HepG2 (cell line): ENCODE results near the gene HIVEP2. TPM values are rescaled to one million over a fixed set of nuclear protein-coding genes. Genes with fewer than 3 reads are reported as not detected.

Experiments
- ARHGAP35 ChIP-seq: sonication (generic); formaldehyde crosslinking; IDR thresholded peaks from 2 replicates; pipeline ENCODE4 v1.9.0; 2022; ENCODE audit warnings: mild to moderate bottlenecking, inconsistent platforms, moderate library complexity, missing genetic modification reagents, borderline replicate concordance
- CBX5 ChIP-seq: sonication (generic); formaldehyde crosslinking; IDR thresholded peaks from 2 replicates; pipeline ENCODE4 v1.4.0; 2020; ENCODE audit warnings: missing genetic modification reagents, borderline replicate concordance
- CEBPG ChIP-seq: IDR thresholded peaks from 2 replicates; pipeline ENCODE4 v1.6.1; 2016
- EZH2 ChIP-seq: conservative IDR thresholded peaks from 2 replicates; pipeline ENCODE4 v1.6.1; 2012; ENCODE audit warnings: mild to moderate bottlenecking, low read depth, low read length, moderate library complexity
- FOXA3 ChIP-seq: IDR thresholded peaks from 2 replicates; pipeline ENCODE4 v1.6.1; 2016; ENCODE audit warnings: missing genetic modification reagents, missing compliant biosample characterization
- HMGA1 ChIP-seq: sonication (generic); formaldehyde crosslinking; conservative IDR thresholded peaks from 2 replicates; pipeline ENCODE4 v1.4.0; 2020; ENCODE audit warnings: missing genetic modification reagents
- HOMEZ ChIP-seq: IDR thresholded peaks from 2 replicates; pipeline ENCODE4 v1.6.1; 2016; ENCODE audit warnings: low read depth
- HOXA9 ChIP-seq: sonication (generic); formaldehyde crosslinking; IDR thresholded peaks from 2 replicates; pipeline ENCODE4 v1.8.1; 2022; ENCODE audit warnings: missing genetic modification reagents, mild to moderate bottlenecking, moderate library complexity, borderline replicate concordance
- MED13 ChIP-seq: sonication (generic); formaldehyde crosslinking; IDR thresholded peaks from 2 replicates; pipeline ENCODE4 v1.5.0; 2020; ENCODE audit warnings: missing genetic modification reagents
- MXD4 ChIP-seq: IDR thresholded peaks from 2 replicates; pipeline ENCODE4 v1.6.1; 2016; ENCODE audit warnings: mild to moderate bottlenecking, missing biosample characterization, missing genetic modification reagents
- NAIF1 ChIP-seq: sonication (generic); formaldehyde crosslinking; IDR thresholded peaks from 2 replicates; pipeline ENCODE4 v1.5.0; 2020; ENCODE audit warnings: mild to moderate bottlenecking, missing genetic modification reagents, borderline replicate concordance
- NCOR1 ChIP-seq: fragments of 200-600 bp; sonication (generic); IDR thresholded peaks from 2 replicates; pipeline ENCODE4 v1.7.0; 2017; ENCODE audit warnings: antibody characterized with exemption, low read length, borderline replicate concordance
- PHB2 ChIP-seq: fragments of 450-650 bp; IDR thresholded peaks from 2 replicates; pipeline ENCODE4 v1.6.1; 2018; ENCODE audit not compliant: partially characterized antibody
- PRPF4 ChIP-seq: fragments of 200-400 bp; formaldehyde crosslinking; IDR thresholded peaks from 2 replicates; pipeline ENCODE4 v1.6.1; 2016; ENCODE audit warnings: low read length, low read depth; ENCODE audit not compliant: poor library complexity, severe bottlenecking
- RFXAP ChIP-seq: sonication (generic); formaldehyde crosslinking; IDR thresholded peaks from 2 replicates; pipeline ENCODE4 v1.4.0; 2020; ENCODE audit warnings: missing genetic modification reagents, borderline replicate concordance
- SALL1 ChIP-seq: sonication (generic); formaldehyde crosslinking; IDR thresholded peaks from 2 replicates; pipeline ENCODE4 v1.8.0; 2022; ENCODE audit warnings: mild to moderate bottlenecking, missing genetic modification reagents
- SMC3 ChIP-seq: IDR thresholded peaks from 2 replicates; pipeline ENCODE4 v1.6.1; 2011; ENCODE audit warnings: low read length, improper control_type of control experiment
- SOX6 ChIP-seq, 2 experiments: fragments of 450-650 bp in 1 of 2; sonication (generic) in 1 of 2; formaldehyde crosslinking in 1 of 2; IDR thresholded peaks; 2 replicates each; pipeline versions ENCODE4 v1.4.0 to v1.6.1; 2017 to 2020; ENCODE audit warnings: antibody characterized with exemption in 1 of 2, mild to moderate bottlenecking in 1 of 2, missing genetic modification reagents in 1 of 2
- SP5 ChIP-seq: IDR thresholded peaks from 2 replicates; pipeline ENCODE4 v1.6.1; 2016; ENCODE audit warnings: low read depth, borderline replicate concordance
- TRIM24 ChIP-seq: sonication (generic); formaldehyde crosslinking; IDR thresholded peaks from 2 replicates; pipeline ENCODE4 v1.8.0; 2022; ENCODE audit warnings: mild to moderate bottlenecking, missing genetic modification reagents
- ZBTB21 ChIP-seq: sonication (generic); formaldehyde crosslinking; IDR thresholded peaks from 2 replicates; pipeline ENCODE4 v1.4.0; 2020; ENCODE audit warnings: missing genetic modification reagents
- ZMAT3 ChIP-seq: sonication (generic); formaldehyde crosslinking; conservative IDR thresholded peaks from 2 replicates; pipeline ENCODE4 v1.7.0; 2021; ENCODE audit warnings: missing genetic modification reagents
- ZNF589 ChIP-seq: sonication (generic); formaldehyde crosslinking; conservative IDR thresholded peaks from 2 replicates; pipeline ENCODE4 v1.8.0; 2022; ENCODE audit warnings: mild to moderate bottlenecking, moderate library complexity, missing genetic modification reagents
- ZNF773 ChIP-seq: sonication (generic); formaldehyde crosslinking; IDR thresholded peaks from 2 replicates; pipeline ENCODE4 v1.4.0; 2020; ENCODE audit warnings: missing genetic modification reagents, borderline replicate concordance
- polyA plus RNA-seq, 8 experiments: library from polyadenylated mRNA; depleted of rRNA in 3 of 8; stranded (reverse) in 7 of 8; unstranded in 1 of 8; fragments of >200 nt; fragmentation: Illumina TruSeq in 4 of 8; extraction: Trizol in 4 of 8; gene quantifications; 2 replicates each; pipeline versions ENCODE4 v1.2.1 to v1.2.3, GENCODE V29; 2011 to 2016; ENCODE audit warnings: low read depth in 4 of 8, missing spikeins in 1 of 8, mixed read lengths in 1 of 8; ENCODE audit not compliant: insufficient read depth in 1 of 8
- total RNA-seq, 5 experiments: library from RNA; depleted of rRNA; stranded (reverse); fragments of >200 nt; fragmentation: Illumina TruSeq; extraction: Trizol; gene quantifications; 2 replicates each; pipeline ENCODE4 v1.2.3, GENCODE V29; 2016; ENCODE audit warnings: low read depth in 1 of 5
- TF ChIP-seq, protein P1 (sequence below): sonication (generic); formaldehyde crosslinking; IDR thresholded peaks from 2 replicates; pipeline ENCODE4 v1.8.0; 2022; ENCODE audit warnings: mild to moderate bottlenecking, missing genetic modification reagents

HIVEP2 gene
- total and polyA plus RNA-seq, 2 of the 13 experiments (the other 11 are each of a cell fraction or from before 2014, with no cell fraction given): 3.4 to 12.9 TPM

- TF ChIP-seq ZNF773 (CRISPR knock-in tag) (no peak), ZBTB21 (CRISPR knock-in tag) (no peak), HMGA1 (CRISPR knock-in tag) (no peak), RFXAP (no peak), ARHGAP35 (CRISPR knock-in tag) (no peak), NAIF1 (CRISPR knock-in tag) (no peak), TRIM24 (CRISPR knock-in tag) (no peak), SP5 (CRISPR knock-in tag) (no peak), EZH2 (no peak), MXD4 (CRISPR knock-in tag) (no peak), SOX6 (IDR thresholded peaks at IDR 0.05) (no peak), SOX6 (CRISPR knock-in tag; IDR thresholded peaks at IDR 0.05) (peak; percentile 28; the same call in 1 of the 2 replicates), HOXA9 (CRISPR knock-in tag) (no peak), FOXA3 (CRISPR knock-in tag) (no peak), PRPF4 (no peak), SMC3 (no peak), CEBPG (CRISPR knock-in tag) (peak; percentile 41; the same call in 1 of the 2 replicates), HOMEZ (no peak), MED13 (no peak), PHB2 (no peak), ZNF589 (no peak), NCOR1 (peak; percentile 24; the same call in 1 of the 2 replicates), ZMAT3 (CRISPR knock-in tag) (0 out of 2 replicates have a peak, but pooled peaks have one; percentile 33), CBX5 (CRISPR knock-in tag) (no peak), SALL1 (CRISPR knock-in tag) (peak; percentile 21; the same call in 1 of the 2 replicates)
- TF ChIP-seq, protein P1, sequence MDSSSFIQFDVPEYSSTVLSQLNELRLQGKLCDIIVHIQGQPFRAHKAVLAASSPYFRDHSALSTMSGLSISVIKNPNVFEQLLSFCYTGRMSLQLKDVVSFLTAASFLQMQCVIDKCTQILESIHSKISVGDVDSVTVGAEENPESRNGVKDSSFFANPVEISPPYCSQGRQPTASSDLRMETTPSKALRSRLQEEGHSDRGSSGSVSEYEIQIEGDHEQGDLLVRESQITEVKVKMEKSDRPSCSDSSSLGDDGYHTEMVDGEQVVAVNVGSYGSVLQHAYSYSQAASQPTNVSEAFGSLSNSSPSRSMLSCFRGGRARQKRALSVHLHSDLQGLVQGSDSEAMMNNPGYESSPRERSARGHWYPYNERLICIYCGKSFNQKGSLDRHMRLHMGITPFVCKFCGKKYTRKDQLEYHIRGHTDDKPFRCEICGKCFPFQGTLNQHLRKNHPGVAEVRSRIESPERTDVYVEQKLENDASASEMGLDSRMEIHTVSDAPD (CRISPR knock-in tag): no peak
These were observed 105.9 kb downstream of the HIVEP2 start (continued) for GRCh38 chr6:142838821-142839685.
